Naive thymus-derived CD8-positive, alpha-beta T cell (primary cell): Measurements from ENCODE around the gene AQP5. TPM values are rescaled to one million over a fixed set of nuclear protein-coding genes. Genes with fewer than 3 reads are reported as not detected.
A peak's percentile ranks its signal among the peaks of the same experiment; 100 is the strongest.
"Not testable (repeated sequence)": the region's sequence is repeated elsewhere in the genome, so short reads cannot be mapped to it uniquely, and the experiment has no call there.

Experiments
- ATAC-seq, 2 donors: fragments of 150-1000 bp; cut with Tn5 transposase in 1 of 2; sonication (Bioruptor Pico), chemical (Tn5 transposase) in 1 of 2; 1 replicate in 1 of 2; 2 replicates in 1 of 2; pipeline ENCODE4 v1.10.0; 2021; ENCODE audit warnings: mild to moderate bottlenecking in 2 of 2, moderate library complexity in 2 of 2
- POLR2A ChIA-PET: fragments of 350-600 bp; sonication (Branson Sonifier 250); formaldehyde crosslinking; loops from one replicate; lab custom pipeline; 2021; ENCODE audit warnings: antibody characterized with exemption; lab: Charles Lee
- DNase-seq, 10 donors: peaks; one replicate each; pipeline versions ENCODE4 v3.0.0 to v3.0.0-alpha.2; 2020 to 2022
- H3K27ac Mint-ChIP-seq, 10 donors: one replicate each; pipeline ENCODE4 v1.8.0; 2020 to 2022; ENCODE audit warnings: mild to moderate bottlenecking in 10 of 10, mixed read lengths in 10 of 10, moderate library complexity in 4 of 10, inconsistent platforms in 1 of 10
- H3K27me3 Mint-ChIP-seq, 5 donors: one replicate each; pipeline ENCODE4 v1.8.0; 2021 to 2022; ENCODE audit warnings: mixed read lengths in 5 of 5
- H3K36me3 Mint-ChIP-seq, 3 donors: one replicate each; pipeline ENCODE4 v1.8.0; 2020 to 2022; ENCODE audit warnings: mixed read lengths in 3 of 3, mild to moderate bottlenecking in 2 of 3, inconsistent platforms in 1 of 3
- H3K4me1 Mint-ChIP-seq, 4 donors: one replicate each; pipeline ENCODE4 v1.8.0; 2021 to 2022; ENCODE audit warnings: mixed read lengths in 4 of 4
- H3K4me3 Mint-ChIP-seq, 10 donors: one replicate each; pipeline ENCODE4 v1.8.0; 2020 to 2022; ENCODE audit warnings: mild to moderate bottlenecking in 10 of 10, mixed read lengths in 10 of 10, moderate library complexity in 6 of 10, inconsistent platforms in 1 of 10
- H3K9me3 Mint-ChIP-seq, 9 donors: one replicate each; pipeline ENCODE4 v1.8.0; 2020 to 2022; ENCODE audit warnings: mixed read lengths in 9 of 9, mild to moderate bottlenecking in 3 of 9, inconsistent platforms in 1 of 9, moderate library complexity in 1 of 9
- polyA plus RNA-seq, 3 donors: library from polyadenylated mRNA; unstranded; fragments of 300-500 nt; fragmentation: Illumina TruSeq; gene quantifications; one replicate each; pipeline ENCODE4 v1.2.3, GENCODE V29; 2021
- total RNA-seq, 8 experiments: library from RNA in 2 of 8; stranded (reverse) in 2 of 8; gene quantifications; one replicate each; pipeline ENCODE4 v1.2.3 and lab custom pipeline; 2021 to 2026

The AQP5 gene
- total and polyA plus RNA-seq, 5 experiments from 2014 or later: not detected

- no peak overlapping the region for H3K4me3 Mint-ChIP-seq
- POLR2A ChIA-PET: no interaction called here
- no peak for ATAC-seq
- H3K27me3 Mint-ChIP-seq: no peaks in the 10 kb centered on the region
- H3K27ac Mint-ChIP-seq: no peak overlapping the region
- no peak for DNase-seq
- no peaks in the 10 kb centered on the region for H3K4me1 Mint-ChIP-seq
- H3K9me3 Mint-ChIP-seq: no peaks in the 10 kb centered on the region
- peaks cover 0 to 5% (median 4%) of the 10 kb centered on the region in 3 donors for H3K36me3 Mint-ChIP-seq
Measured at GRCh38 chr12:49983892-49984291, 22.2 kb downstream of the AQP5 start.

- no peak overlapping the region for H3K4me3 Mint-ChIP-seq
- H3K36me3 Mint-ChIP-seq: peaks cover 0 to 6% (median 5%) of the 10 kb centered on the region in 3 donors
- H3K27ac Mint-ChIP-seq: no peak overlapping the region
- no peaks in the 10 kb centered on the region for H3K4me1 Mint-ChIP-seq
- POLR2A ChIA-PET: no interaction called here
- no peaks in the 10 kb centered on the region for H3K27me3 Mint-ChIP-seq
- no peak for DNase-seq
- ATAC-seq: no peak
- no peaks in the 10 kb centered on the region for H3K9me3 Mint-ChIP-seq
Measured at GRCh38 chr12:49984476-49985359, 23.0 kb downstream of the AQP5 start.

GRCh38 chr12:49985981-49986380, 24.3 kb downstream of the AQP5 start:
- H3K4me3 Mint-ChIP-seq: no peak overlapping the region
- H3K4me1 Mint-ChIP-seq: no peaks in the 10 kb centered on the region
- ATAC-seq: no peak
- no peak for DNase-seq
- peak overlapping the region in 1 of 10 donors; percentile 23 for H3K27ac Mint-ChIP-seq
- POLR2A ChIA-PET: no interaction called here
- H3K27me3 Mint-ChIP-seq: no peaks in the 10 kb centered on the region
- H3K36me3 Mint-ChIP-seq: peaks cover 0 to 14% (median 5%) of the 10 kb centered on the region in 3 donors
- no peaks in the 10 kb centered on the region for H3K9me3 Mint-ChIP-seq

GRCh38 chr12:49986476-49986875, 24.8 kb downstream of the AQP5 start:
- Mint-ChIP-seq H3K27ac (peak overlapping the region in 1 of 10 donors; percentile 23), H3K36me3 (peaks cover 0 to 15% (median 5%) of the 10 kb centered on the region in 3 donors)
- H3K4me1 Mint-ChIP-seq, DNase-seq, POLR2A ChIA-PET, H3K9me3 Mint-ChIP-seq, H3K27me3 Mint-ChIP-seq, ATAC-seq, H3K4me3 Mint-ChIP-seq: not testable (repeated sequence)

- POLR2A ChIA-PET: no interaction called here
- no peak overlapping the region for H3K4me3 Mint-ChIP-seq
- peaks cover 1 to 26% (median 8%) of the 10 kb centered on the region in 3 donors for H3K36me3 Mint-ChIP-seq
- peak overlapping the region in 1 of 10 donors; percentile 6 for H3K27ac Mint-ChIP-seq
- no peaks in the 10 kb centered on the region for H3K27me3 Mint-ChIP-seq
- DNase-seq: no peak
- no peak for ATAC-seq
- no peaks in the 10 kb centered on the region for H3K9me3 Mint-ChIP-seq
- H3K4me1 Mint-ChIP-seq: no peaks in the 10 kb centered on the region
Measured at GRCh38 chr12:49987625-49988303, 26.1 kb downstream of the AQP5 start.

GRCh38 chr12:49989400-49989799, 27.7 kb downstream of the AQP5 start:
- H3K4me1 Mint-ChIP-seq, H3K27ac Mint-ChIP-seq, H3K4me3 Mint-ChIP-seq, H3K27me3 Mint-ChIP-seq, H3K9me3 Mint-ChIP-seq, ATAC-seq, POLR2A ChIA-PET, DNase-seq: not testable (repeated sequence)
- H3K36me3 Mint-ChIP-seq: peaks cover 9 to 41% (median 15%) of the 10 kb centered on the region in 3 donors

- no peaks in the 10 kb centered on the region for H3K9me3 Mint-ChIP-seq
- H3K4me1 Mint-ChIP-seq: no peaks in the 10 kb centered on the region
- POLR2A ChIA-PET: no interaction called here
- H3K36me3 Mint-ChIP-seq: peaks cover 10 to 49% (median 17%) of the 10 kb centered on the region in 3 donors
- no peak overlapping the region for H3K27ac Mint-ChIP-seq
- no peak for DNase-seq
- no peak overlapping the region for H3K4me3 Mint-ChIP-seq
- no peak for ATAC-seq
- H3K27me3 Mint-ChIP-seq: no peaks in the 10 kb centered on the region
Measured at GRCh38 chr12:49990273-49990672, 28.6 kb downstream of the AQP5 start.

- POLR2A ChIA-PET: interaction anchor here (0.5 kb wide), 1 partner anchor 294 kb away, joined by 3 read pairs; no protein-coding TSS in a partner anchor
- H3K36me3 Mint-ChIP-seq: peaks cover 7 to 80% (median 23%) of the 10 kb centered on the region in 3 donors
- no peak for ATAC-seq
Measured at GRCh38 chr12:49998453-49998852, 36.8 kb downstream of the AQP5 start.

GRCh38 chr12:50003595-50003994, 41.9 kb downstream of the AQP5 start:
- Mint-ChIP-seq H3K4me3 (no peak overlapping the region), H3K36me3 (peaks cover 0 to 49% (median 11%) of the 10 kb centered on the region in 3 donors)
- POLR2A ChIA-PET: no interaction called here

More at GRCh38 chr12:49998453-49998852, 36.8 kb downstream of the AQP5 start:
- Mint-ChIP-seq H3K9me3 (no peaks in the 10 kb centered on the region), H3K27me3 (no peaks in the 10 kb centered on the region), H3K4me1 (no peaks in the 10 kb centered on the region), H3K27ac (no peak overlapping the region), H3K4me3 (no peak overlapping the region)
- DNase-seq: no peak

GRCh38 chr12:50004696-50005095, 43.0 kb downstream of the AQP5 start:
- ATAC-seq (no peak), DNase-seq (no peak)
- POLR2A ChIA-PET: no interaction called here
- H3K4me1 Mint-ChIP-seq: peaks cover 0 to 7% (median 0%) of the 10 kb centered on the region in 4 donors
- H3K27ac Mint-ChIP-seq: no peak overlapping the region
- peaks cover 0 to 38% (median 8%) of the 10 kb centered on the region in 3 donors for H3K36me3 Mint-ChIP-seq
- H3K9me3 Mint-ChIP-seq: no peaks in the 10 kb centered on the region
- H3K4me3 Mint-ChIP-seq: no peak overlapping the region
- no peaks in the 10 kb centered on the region for H3K27me3 Mint-ChIP-seq

More at GRCh38 chr12:50003595-50003994, 41.9 kb downstream of the AQP5 start:
- ATAC-seq: no peak
- no peaks in the 10 kb centered on the region for H3K9me3 Mint-ChIP-seq
- H3K27me3 Mint-ChIP-seq: no peaks in the 10 kb centered on the region
- DNase-seq: no peak
- H3K4me1 Mint-ChIP-seq: peaks cover 0 to 7% (median 0%) of the 10 kb centered on the region in 4 donors
- no peak overlapping the region for H3K27ac Mint-ChIP-seq

GRCh38 chr12:50005175-50005574, 43.5 kb downstream of the AQP5 start:
- Mint-ChIP-seq H3K4me1 (peaks cover 0 to 7% (median 0%) of the 10 kb centered on the region in 4 donors), H3K9me3 (no peaks in the 10 kb centered on the region), H3K4me3 (no peak overlapping the region), H3K27ac (no peak overlapping the region), H3K27me3 (no peaks in the 10 kb centered on the region), H3K36me3 (peaks cover 0 to 35% (median 8%) of the 10 kb centered on the region in 3 donors)
- DNase-seq (no peak), ATAC-seq (no peak)
- POLR2A ChIA-PET: no interaction called here

- H3K27ac Mint-ChIP-seq: peak overlapping the region in 1 of 10 donors; percentile 49
- no peaks in the 10 kb centered on the region for H3K27me3 Mint-ChIP-seq
- no peaks in the 10 kb centered on the region for H3K9me3 Mint-ChIP-seq
- no peak for DNase-seq
- H3K4me3 Mint-ChIP-seq: no peak overlapping the region
- H3K4me1 Mint-ChIP-seq: peaks cover 0 to 7% (median 0%) of the 10 kb centered on the region in 4 donors
- ATAC-seq: no peak
- POLR2A ChIA-PET: no interaction called here
- peaks cover 0 to 26% (median 3%) of the 10 kb centered on the region in 3 donors for H3K36me3 Mint-ChIP-seq
Measured at GRCh38 chr12:50006280-50006679, 44.6 kb downstream of the AQP5 start.
